K562 (cell line): ENCODE results near the gene UTP4. TPM values are rescaled to one million over a fixed set of nuclear protein-coding genes. Genes with fewer than 3 reads are reported as not detected.

Source experiments
- ARNT ChIP-seq, 2 experiments: fragments of 450-650 bp; IDR thresholded peaks; 2 replicates each; pipeline ENCODE4 v1.6.1; 2016; ENCODE audit warnings: mild to moderate bottlenecking in 1 of 2
- CREB1 ChIP-seq, 2 experiments: sonication (generic) in 1 of 2; formaldehyde crosslinking in 1 of 2; IDR thresholded peaks; 2 replicates each; pipeline versions ENCODE4 v1.6.1 to v1.8.0; 2012 to 2022; ENCODE audit warnings: inconsistent platforms in 1 of 2, mild to moderate bottlenecking in 1 of 2, missing genetic modification reagents in 1 of 2, moderate library complexity in 1 of 2
- CREM ChIP-seq: IDR thresholded peaks from 2 replicates; pipeline ENCODE4 v1.6.1; 2014; ENCODE audit warnings: antibody characterized with exemption, low read depth
- CXXC5 ChIP-seq: fragments of 250-450 bp; sonication (Bioruptor Pico); IDR thresholded peaks from 2 replicates; pipeline ENCODE4 v1.8.0; 2022; ENCODE audit warnings: inconsistent platforms, mild to moderate bottlenecking, moderate library complexity
- FOXA1 ChIP-seq: fragments of 450-650 bp; IDR thresholded peaks from 2 replicates; pipeline ENCODE4 v1.6.1; 2016; ENCODE audit warnings: mild to moderate bottlenecking, borderline replicate concordance
- GATA2 ChIP-seq: sonication (generic); formaldehyde crosslinking; IDR thresholded peaks from 2 replicates; pipeline ENCODE4 v1.4.0; 2020; ENCODE audit warnings: mild to moderate bottlenecking, missing genetic modification reagents
- HMGN3 ChIP-seq: IDR thresholded peaks from 2 replicates; pipeline ENCODE4 v1.6.1; 2011; ENCODE audit warnings: borderline replicate concordance, low read depth, mild to moderate bottlenecking, mixed read lengths, low read length; ENCODE audit not compliant: insufficient read length; ENCODE audit errors: extremely low read depth
- L3MBTL2 ChIP-seq: fragments of 450-650 bp; IDR thresholded peaks from 2 replicates; pipeline ENCODE4 v1.6.1; 2016; ENCODE audit warnings: mild to moderate bottlenecking, moderate library complexity
- MYNN ChIP-seq, 2 experiments: sonication (generic); formaldehyde crosslinking in 1 of 2; IDR thresholded peaks; 2 replicates each; pipeline versions ENCODE4 v1.5.0 to v1.6.1; 2016 to 2020; ENCODE audit warnings: antibody characterized with exemption in 1 of 2, missing genetic modification reagents in 1 of 2
- NCOA6 ChIP-seq: fragments of 450-650 bp; IDR thresholded peaks from 2 replicates; pipeline ENCODE4 v1.6.1; 2017; ENCODE audit warnings: mild to moderate bottlenecking
- NFE2 ChIP-seq: IDR thresholded peaks from 2 replicates; pipeline ENCODE4 v1.6.1; 2014; ENCODE audit warnings: antibody characterized with exemption, low read depth
- POLR2AphosphoS2 ChIP-seq: IDR thresholded peaks from 2 replicates; pipeline ENCODE4 v1.6.1; 2012; ENCODE audit warnings: low read length, improper control_type of control experiment
- PTBP1 ChIP-seq: fragments of 200-400 bp; formaldehyde crosslinking; IDR thresholded peaks from 2 replicates; pipeline ENCODE4 v1.6.1; 2017; ENCODE audit warnings: low read depth, low read length
- TCF3 ChIP-seq: sonication (generic); formaldehyde crosslinking; IDR thresholded peaks from 2 replicates; pipeline ENCODE4 v1.4.0; 2020; ENCODE audit warnings: mild to moderate bottlenecking, missing genetic modification reagents
- TCFL5 ChIP-seq: fragments of 250-450 bp; sonication (Bioruptor Pico); conservative IDR thresholded peaks from 2 replicates; pipeline ENCODE4 v1.6.1; 2021; ENCODE audit warnings: mild to moderate bottlenecking, moderate library complexity, matching md5 sums
- ZFP36 ChIP-seq: fragments of 150-350 bp; IDR thresholded peaks from 2 replicates; pipeline ENCODE4 v1.6.1; 2018; ENCODE audit warnings: low read length, low read depth; ENCODE audit not compliant: partially characterized antibody
- polyA plus RNA-seq, 8 experiments: library from polyadenylated mRNA; depleted of rRNA in 4 of 8; stranded (reverse) in 5 of 8; unstranded in 3 of 8; fragments of >200 nt; fragmentation: Nextera tagmentation in 2 of 8; fragmentation: Illumina TruSeq in 1 of 8; extraction: Ambion mirVana in 2 of 8; extraction: Trizol in 1 of 8; gene quantifications; 2 replicates each; pipeline versions ENCODE4 v1.2.1 to v1.2.3, GENCODE V29; 2011 to 2014; ENCODE audit warnings: inconsistent platforms in 1 of 8, missing spikeins in 1 of 8
- total RNA-seq, 7 experiments: library from RNA; depleted of rRNA in 6 of 7; stranded (reverse); fragments of >200 nt in 6 of 7; fragmentation: Illumina TruSeq in 2 of 7; extraction: Trizol in 2 of 7; gene quantifications; 2 replicates each; pipeline versions ENCODE4 v1.2.1 to v1.2.3, GENCODE V29; 2011 to 2021; ENCODE audit warnings: low replicate concordance in 1 of 7
- TF ChIP-seq, protein P1 (sequence below): fragments of 250-450 bp; sonication (Bioruptor Pico); IDR thresholded peaks from 2 replicates; pipeline ENCODE4 v1.5.0; 2020; ENCODE audit warnings: mild to moderate bottlenecking, borderline replicate concordance
- TF ChIP-seq, protein P2 (sequence below): IDR thresholded peaks from 2 replicates; pipeline ENCODE4 v1.6.1; 2012; ENCODE audit warnings: low read depth, low read length, improper control_type of control experiment, borderline replicate concordance
- TF ChIP-seq, protein P3 (sequence below): sonication (generic); formaldehyde crosslinking; IDR thresholded peaks from 2 replicates; pipeline ENCODE4 v1.8.0; 2022; ENCODE audit warnings: mild to moderate bottlenecking, low read depth, missing genetic modification reagents

Gene UTP4
- total and polyA plus RNA-seq, 9 of the 15 experiments (the other 6 are each of a cell fraction or from before 2014, with no cell fraction given): 46.1 to 203 (median 145) TPM

DNA sequence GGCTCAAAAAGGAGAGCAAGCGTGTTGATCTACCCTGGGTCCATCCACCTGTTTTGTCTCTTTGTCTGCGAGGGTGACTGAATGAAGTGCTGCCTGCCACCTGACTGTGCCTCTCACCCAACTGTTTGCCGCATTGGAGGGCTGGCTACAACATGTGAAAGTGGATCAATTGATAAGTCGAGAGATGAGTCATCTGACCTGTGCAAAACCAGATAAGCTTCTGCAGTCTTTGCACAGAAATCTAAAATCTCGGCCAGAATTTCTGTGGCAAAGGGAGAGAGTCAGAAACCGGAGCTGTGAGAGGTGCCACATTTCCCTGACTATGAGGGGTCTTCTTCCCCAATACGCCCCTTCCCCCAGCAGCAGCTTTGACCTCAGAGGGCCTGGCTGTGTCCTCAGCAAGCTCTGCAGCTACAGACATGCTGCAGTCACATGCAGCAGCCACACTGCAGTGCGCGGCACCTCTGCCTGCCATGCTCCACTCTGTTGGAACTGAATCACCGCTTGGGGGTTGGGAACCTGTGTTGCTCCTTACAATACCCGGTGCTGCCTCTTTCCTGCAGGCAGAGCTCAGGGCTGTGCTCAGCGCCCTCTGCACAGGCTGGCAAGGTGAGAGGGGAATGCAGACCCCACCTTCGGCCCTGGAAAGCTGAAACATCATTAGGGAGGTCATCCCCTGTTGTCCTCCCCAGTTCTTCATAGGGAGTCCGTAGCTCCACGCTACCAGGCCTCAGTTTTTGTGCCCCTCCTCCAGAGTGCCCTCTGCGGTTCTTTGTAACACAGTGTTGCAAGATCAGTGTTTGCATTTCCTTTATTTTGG lies 43.1 kb upstream of the UTP4 start (continued):
- TF ChIP-seq, protein P1, sequence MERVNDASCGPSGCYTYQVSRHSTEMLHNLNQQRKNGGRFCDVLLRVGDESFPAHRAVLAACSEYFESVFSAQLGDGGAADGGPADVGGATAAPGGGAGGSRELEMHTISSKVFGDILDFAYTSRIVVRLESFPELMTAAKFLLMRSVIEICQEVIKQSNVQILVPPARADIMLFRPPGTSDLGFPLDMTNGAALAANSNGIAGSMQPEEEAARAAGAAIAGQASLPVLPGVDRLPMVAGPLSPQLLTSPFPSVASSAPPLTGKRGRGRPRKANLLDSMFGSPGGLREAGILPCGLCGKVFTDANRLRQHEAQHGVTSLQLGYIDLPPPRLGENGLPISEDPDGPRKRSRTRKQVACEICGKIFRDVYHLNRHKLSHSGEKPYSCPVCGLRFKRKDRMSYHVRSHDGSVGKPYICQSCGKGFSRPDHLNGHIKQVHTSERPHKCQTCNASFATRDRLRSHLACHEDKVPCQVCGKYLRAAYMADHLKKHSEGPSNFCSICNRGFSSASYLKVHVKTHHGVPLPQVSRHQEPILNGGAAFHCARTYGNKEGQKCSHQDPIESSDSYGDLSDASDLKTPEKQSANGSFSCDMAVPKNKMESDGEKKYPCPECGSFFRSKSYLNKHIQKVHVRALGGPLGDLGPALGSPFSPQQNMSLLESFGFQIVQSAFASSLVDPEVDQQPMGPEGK (CRISPR knock-in tag): no peak
- TF ChIP-seq TCF3 (CRISPR knock-in tag): peak; percentile 81
- TF ChIP-seq, protein P2, sequence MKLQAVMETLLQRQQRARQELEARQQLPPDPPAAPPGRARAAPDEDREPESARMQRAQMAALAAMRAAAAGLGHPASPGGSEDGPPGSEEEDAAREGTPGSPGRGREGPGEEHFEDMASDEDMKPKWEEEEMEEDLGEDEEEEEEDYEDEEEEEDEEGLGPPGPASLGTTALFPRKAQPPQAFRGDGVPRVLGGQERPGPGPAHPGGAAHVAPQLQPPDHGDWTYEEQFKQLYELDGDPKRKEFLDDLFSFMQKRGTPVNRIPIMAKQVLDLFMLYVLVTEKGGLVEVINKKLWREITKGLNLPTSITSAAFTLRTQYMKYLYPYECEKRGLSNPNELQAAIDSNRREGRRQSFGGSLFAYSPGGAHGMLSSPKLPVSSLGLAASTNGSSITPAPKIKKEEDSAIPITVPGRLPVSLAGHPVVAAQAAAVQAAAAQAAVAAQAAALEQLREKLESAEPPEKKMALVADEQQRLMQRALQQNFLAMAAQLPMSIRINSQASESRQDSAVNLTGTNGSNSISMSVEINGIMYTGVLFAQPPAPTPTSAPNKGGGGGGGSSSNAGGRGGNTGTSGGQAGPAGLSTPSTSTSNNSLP: no peak
- peak; percentile 37 for TF ChIP-seq HMGN3
- no peak for TF ChIP-seq FOXA1
- no peak for TF ChIP-seq PTBP1
- no peak for TF ChIP-seq CXXC5 (CRISPR knock-in tag)
- no peak for TF ChIP-seq ARNT (IDR thresholded peaks at IDR 0.05)
- no peak for TF ChIP-seq TCFL5 (CRISPR knock-in tag)
- no peak for TF ChIP-seq NCOA6
- 0 out of 2 replicates have a peak, but pooled peaks have one; percentile 32 for TF ChIP-seq MYNN (IDR thresholded peaks at IDR 0.05)
- no peak for TF ChIP-seq MYNN (CRISPR knock-in tag; IDR thresholded peaks at IDR 0.05)
- TF ChIP-seq, protein P3, sequence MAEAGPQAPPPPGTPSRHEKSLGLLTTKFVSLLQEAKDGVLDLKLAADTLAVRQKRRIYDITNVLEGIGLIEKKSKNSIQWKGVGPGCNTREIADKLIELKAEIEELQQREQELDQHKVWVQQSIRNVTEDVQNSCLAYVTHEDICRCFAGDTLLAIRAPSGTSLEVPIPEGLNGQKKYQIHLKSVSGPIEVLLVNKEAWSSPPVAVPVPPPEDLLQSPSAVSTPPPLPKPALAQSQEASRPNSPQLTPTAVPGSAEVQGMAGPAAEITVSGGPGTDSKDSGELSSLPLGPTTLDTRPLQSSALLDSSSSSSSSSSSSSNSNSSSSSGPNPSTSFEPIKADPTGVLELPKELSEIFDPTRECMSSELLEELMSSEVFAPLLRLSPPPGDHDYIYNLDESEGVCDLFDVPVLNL (CRISPR knock-in tag): no peak
- TF ChIP-seq CREM: 0 out of 2 replicates have a peak, but pooled peaks have one; percentile 33
- no peak for TF ChIP-seq ZFP36
- 0 out of 2 replicates have a peak, but pooled peaks have one; percentile 17 for TF ChIP-seq L3MBTL2
- TF ChIP-seq POLR2AphosphoS2: no peak
- TF ChIP-seq NFE2: 0 out of 2 replicates have a peak, but pooled peaks have one; percentile 36
- TF ChIP-seq CREB1 (IDR thresholded peaks at IDR 0.05): no peak
- no peak for TF ChIP-seq CREB1 (CRISPR knock-in tag; IDR thresholded peaks at IDR 0.05)
- no peak; the same call in 1 of the 2 replicates for TF ChIP-seq GATA2 (CRISPR knock-in tag)
